MG63 (cell line): ENCODE data around the gene PKMYT1. TPM values are rescaled to one million over a fixed set of nuclear protein-coding genes. Genes with fewer than 3 reads are reported as not detected.

Source experiments
- DNase-seq: peaks from one replicate; pipeline ENCODE4 v3.0.0-alpha.2; 2020
- H3K27me3 ChIP-seq: fragments of 250-450 bp; sonication (Bioruptor Pico); 2 replicates; pipeline ENCODE4 v1.5.1; 2020; ENCODE audit warnings: mild to moderate bottlenecking, moderate library complexity
- H3K36me3 ChIP-seq: fragments of 250-450 bp; sonication (Bioruptor Pico); 2 replicates; pipeline ENCODE4 v1.5.1; 2020; ENCODE audit warnings: mild to moderate bottlenecking, moderate library complexity
- H3K4me3 ChIP-seq: fragments of 250-450 bp; sonication (Bioruptor Pico); 2 replicates; pipeline ENCODE4 v1.5.1; 2020; ENCODE audit warnings: mild to moderate bottlenecking, moderate library complexity
- H3K9me3 ChIP-seq: fragments of 250-450 bp; sonication (Bioruptor Pico); 2 replicates; pipeline ENCODE4 v1.5.1; 2020; ENCODE audit warnings: mild to moderate bottlenecking, moderate library complexity
- total RNA-seq: library from RNA; depleted of rRNA; stranded (reverse); fragments of >200 nt; shearing (Covaris generic); gene quantifications from 2 replicates; pipeline ENCODE4 v1.2.3, GENCODE V29; 2014; ENCODE audit warnings: low replicate concordance

Gene PKMYT1
- total RNA-seq, 1 experiment from 2014 or later: 30.3 TPM

DNA sequence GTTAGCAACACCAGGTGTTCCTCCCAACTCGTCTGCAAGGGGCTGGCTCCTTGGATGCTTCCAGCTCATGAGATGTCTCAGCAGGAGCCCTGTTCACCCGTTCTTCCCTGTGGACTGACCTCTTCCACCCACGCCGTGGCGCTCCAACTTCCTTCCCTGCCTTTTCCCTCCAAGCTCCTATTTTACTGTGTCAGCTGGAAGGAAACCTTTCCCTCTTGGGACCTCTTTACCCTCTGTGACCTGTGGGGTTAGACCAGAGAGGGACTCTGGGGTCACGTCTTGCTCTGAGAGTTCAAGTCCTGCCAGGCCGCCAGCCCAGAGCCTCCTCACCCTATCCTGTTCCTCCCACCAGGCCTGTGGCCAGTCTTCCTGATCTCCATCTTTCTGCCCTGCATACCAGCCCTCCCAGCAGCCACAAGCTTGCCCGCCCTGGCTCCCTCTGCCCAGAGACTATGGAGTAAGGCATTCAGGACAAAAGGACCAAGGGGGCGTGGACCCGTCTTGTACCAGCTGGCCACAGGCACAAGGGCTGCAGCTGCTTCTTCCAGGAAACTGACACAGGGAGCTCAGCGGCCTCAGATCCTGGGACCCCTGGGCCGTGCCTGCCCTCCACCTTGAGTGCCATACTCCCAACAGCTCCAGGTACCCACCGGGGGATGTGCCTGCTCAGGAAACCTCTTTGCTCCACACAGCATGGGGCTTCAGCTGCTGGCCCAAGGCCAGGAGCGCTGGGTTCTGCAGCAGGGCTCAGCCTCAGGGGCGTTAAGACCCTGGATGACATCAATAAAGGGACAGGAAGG, 8.1 kb downstream of the PKMYT1 start:
- DNase-seq: peak; percentile 37
- Histone ChIP-seq H3K27me3 (no peaks in the 10 kb centered on the region), H3K36me3 (peaks cover 60% of the 10 kb centered on the region), H3K4me3 (no peak overlapping the region), H3K9me3 (no peaks in the 10 kb centered on the region)

DNA sequence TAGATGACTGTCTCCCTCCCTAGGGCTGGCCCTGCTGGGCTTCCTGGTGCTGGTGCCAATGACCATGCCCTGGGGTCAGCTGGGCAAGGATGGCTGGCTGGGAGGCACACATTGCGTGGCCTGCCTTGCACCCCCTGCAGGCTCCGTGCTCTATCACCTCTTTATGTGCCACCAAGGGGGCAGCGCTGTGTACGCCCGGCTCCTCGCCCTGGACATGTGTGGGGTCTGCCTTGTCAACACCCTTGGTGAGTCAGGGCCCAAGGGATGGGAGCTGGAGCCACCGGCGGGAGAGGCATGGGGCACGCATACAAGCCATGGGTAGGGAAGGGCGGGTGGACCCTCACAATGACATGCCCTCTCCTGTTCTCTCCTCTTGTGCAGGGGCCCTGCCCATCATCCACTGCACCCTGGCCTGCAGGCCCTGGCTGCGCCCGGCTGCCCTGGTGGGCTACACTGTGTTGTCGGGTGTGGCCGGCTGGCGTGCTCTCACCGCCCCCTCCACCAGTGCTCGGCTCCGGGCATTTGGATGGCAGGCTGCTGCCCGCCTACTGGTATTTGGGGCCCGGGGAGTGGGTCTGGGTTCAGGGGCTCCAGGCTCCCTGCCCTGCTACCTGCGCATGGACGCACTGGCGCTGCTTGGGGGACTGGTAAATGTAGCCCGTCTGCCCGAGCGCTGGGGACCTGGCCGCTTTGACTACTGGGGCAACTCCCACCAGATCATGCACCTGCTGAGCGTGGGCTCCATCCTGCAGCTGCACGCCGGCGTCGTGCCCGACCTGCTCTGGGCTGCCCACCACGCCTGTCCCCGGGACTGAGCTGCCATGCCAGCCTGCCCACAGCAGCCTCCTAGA, 8.9 kb downstream of the PKMYT1 start:
- Histone ChIP-seq H3K27me3 (no peaks in the 10 kb centered on the region), H3K36me3 (peaks cover 52% of the 10 kb centered on the region), H3K4me3 (peak overlapping the region; percentile 85), H3K9me3 (no peaks in the 10 kb centered on the region)
- no peak for DNase-seq

DNA sequence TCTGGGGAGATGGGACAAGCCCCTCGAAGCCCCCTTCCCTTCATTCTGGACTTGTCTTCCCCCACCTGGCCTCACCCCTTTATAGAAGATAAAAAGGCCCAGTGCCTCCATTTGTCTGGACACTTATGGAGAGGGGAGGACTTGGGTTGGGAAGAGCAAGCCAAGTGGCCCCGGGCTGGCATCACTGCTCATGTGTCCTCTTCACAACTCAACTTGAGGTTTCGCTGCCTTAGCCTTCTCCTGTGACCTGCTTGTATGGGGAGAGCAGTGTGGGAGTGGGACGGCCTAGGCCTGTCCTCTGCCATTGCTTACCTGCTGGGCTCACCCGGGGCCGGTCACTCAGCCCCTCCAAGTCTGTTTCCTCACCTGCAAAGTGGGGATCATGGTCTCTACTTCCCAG, 9.7 kb downstream of the PKMYT1 start:
- H3K9me3 ChIP-seq: no peaks in the 10 kb centered on the region
- peak overlapping the region; percentile 85 for H3K4me3 ChIP-seq
- H3K27me3 ChIP-seq: no peaks in the 10 kb centered on the region
- DNase-seq: no peak
- H3K36me3 ChIP-seq: peaks cover 44% of the 10 kb centered on the region

DNA sequence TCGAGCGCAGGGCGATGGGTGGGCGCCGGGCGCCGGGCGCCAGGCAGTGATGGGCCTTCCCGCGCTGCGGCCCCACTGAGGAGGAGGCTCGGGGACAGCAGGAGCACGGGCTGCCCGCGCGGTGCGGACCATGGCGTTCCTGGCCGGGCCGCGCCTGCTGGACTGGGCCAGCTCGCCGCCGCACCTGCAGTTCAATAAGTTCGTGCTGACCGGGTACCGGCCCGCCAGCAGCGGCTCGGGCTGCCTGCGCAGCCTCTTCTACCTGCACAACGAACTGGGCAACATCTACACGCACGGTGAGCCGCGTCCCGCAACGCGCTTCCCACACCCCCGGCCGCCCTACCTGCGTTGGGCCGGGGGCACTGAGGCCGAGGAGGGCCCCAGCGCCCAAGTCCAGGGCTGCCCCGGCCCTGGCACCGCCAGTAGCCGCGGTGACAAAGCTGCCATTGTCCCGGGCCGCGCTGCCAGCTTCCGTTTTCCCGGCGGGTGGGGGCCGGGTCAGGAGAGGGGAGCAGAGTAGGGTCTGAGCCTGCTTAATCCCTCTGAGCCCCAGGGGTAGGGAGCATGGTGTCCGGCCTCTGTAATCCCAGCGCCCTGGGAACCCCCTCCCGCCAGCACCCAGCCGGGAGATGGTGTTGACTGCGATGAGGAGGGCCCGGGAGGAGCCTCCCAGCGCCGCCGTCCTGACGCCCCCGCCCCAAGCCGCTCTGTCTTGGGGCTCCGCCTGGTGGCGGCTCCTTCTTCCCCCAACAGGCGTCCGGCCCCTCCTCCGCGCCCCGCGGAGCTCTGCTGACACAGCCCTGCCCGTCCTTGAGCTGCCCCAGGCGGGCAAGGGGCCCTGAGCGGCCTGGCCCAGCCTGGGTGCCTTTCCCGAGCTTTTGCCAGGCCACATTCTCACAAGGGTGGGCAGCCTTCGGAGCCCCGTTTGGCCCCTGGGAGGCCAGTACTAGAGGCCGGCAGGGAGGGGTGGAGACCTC, 10.4 kb downstream of the PKMYT1 start:
- Histone ChIP-seq H3K4me3 (peak overlapping the region; percentile 85), H3K36me3 (peaks cover 37% of the 10 kb centered on the region), H3K27me3 (peaks cover under 1% of the 10 kb centered on the region; the same call in 1 of the 2 replicates), H3K9me3 (no peaks in the 10 kb centered on the region)
- DNase-seq: peak; percentile 91

DNA sequence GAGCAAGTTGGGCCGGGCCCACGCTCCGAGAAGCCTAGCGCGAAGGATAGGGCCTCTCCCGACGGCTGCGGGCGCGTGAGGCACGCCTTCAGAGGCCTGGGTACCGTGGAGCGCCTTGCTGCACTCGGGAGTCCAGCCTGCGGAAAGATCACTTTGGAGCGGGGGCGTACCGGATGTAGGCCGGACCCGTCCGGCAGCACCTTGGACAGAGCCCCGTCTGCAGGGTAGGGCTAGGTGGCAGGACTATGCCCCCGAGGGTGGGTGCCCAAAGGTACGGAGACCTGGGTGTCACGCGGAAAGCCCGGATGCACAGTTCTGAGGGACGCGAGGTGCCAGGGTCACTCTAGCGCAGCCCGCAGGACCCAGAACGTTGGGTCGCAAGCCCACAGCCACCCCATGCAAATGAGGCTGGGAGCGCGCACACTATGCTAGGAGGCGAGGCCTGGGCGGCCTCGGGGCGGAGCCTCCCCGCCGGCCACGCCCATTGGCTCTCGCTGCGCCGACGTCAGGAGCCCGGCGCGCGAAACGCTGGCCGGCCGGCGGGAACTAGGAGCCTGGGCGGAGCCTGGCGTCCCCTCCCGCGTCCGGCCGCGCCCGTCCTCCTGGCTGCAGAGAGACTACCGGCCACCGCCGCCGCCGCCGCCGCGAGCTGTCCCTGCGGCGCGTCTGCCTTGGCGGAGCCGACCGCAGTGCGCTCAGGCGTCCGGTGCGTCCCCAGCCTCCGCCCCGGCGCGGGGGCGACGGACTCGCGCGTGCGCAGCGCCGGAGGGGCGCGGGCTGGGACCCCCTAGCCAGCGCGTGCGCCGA, 11.3 kb downstream of the PKMYT1 start, which contains the start of gene PAQR4:
Gene PAQR4 (plus strand): TSS at position 611 of the 807 bp plus-strand sequence. CDS start 327 bp downstream, outside the sequence.
- DNase-seq: peak; percentile 91
- Histone ChIP-seq H3K9me3 (no peaks in the 10 kb centered on the region), H3K4me3 (peak within 1 kb of the TSS; percentile 85), H3K27me3 (peaks cover 9% of the 10 kb centered on the region), H3K36me3 (peaks cover 28% of the 10 kb centered on the region)

DNA sequence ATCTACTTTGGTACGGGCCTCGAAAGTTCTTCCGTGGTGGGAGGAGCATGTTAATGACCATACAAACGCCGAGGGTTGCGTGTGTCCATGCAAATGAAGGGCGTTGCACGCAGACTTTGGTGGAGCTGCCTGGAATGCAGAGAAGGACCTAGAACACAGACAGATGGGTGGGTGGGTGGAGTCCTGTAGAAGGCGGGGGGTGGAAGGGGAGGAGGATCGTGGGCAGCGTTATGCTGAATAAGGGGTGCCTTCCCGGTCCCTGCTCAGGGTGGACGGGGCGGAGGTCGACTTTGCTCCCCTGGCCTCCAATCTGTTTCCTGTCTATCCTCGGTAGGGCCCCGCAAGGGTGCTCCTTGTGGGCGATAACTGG, 11.9 kb downstream of the PKMYT1 start:
- Histone ChIP-seq H3K4me3 (peak overlapping the region; percentile 85), H3K9me3 (no peaks in the 10 kb centered on the region), H3K36me3 (peaks cover 22% of the 10 kb centered on the region), H3K27me3 (peaks cover 15% of the 10 kb centered on the region)
- no peak for DNase-seq

DNA sequence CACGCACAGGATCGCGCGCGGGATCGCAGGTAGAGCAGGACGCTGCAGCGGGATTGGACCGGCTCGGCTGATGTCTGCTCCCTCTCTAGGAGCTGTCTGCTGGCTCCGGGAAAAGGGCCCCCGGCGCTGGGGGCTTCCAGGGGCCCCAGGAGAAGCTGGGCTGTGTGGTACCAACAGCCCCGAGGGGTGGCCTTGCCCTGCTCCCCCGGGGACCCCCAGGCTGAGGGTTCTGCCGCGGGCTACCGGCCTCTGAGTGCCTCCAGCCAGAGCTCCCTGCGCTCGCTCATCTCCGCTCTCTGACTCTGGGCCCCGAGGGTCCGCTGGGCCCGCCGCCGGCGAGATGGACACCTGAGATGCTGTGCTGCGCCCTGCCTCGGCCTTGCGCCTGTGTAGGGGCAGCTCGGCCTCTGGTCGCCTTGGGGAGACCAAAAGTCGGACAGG, 12.5 kb downstream of the PKMYT1 start:
- no peak for DNase-seq
- Histone ChIP-seq H3K36me3 (peaks cover 16% of the 10 kb centered on the region), H3K27me3 (peaks cover 21% of the 10 kb centered on the region), H3K4me3 (no peak overlapping the region), H3K9me3 (no peaks in the 10 kb centered on the region)

DNA sequence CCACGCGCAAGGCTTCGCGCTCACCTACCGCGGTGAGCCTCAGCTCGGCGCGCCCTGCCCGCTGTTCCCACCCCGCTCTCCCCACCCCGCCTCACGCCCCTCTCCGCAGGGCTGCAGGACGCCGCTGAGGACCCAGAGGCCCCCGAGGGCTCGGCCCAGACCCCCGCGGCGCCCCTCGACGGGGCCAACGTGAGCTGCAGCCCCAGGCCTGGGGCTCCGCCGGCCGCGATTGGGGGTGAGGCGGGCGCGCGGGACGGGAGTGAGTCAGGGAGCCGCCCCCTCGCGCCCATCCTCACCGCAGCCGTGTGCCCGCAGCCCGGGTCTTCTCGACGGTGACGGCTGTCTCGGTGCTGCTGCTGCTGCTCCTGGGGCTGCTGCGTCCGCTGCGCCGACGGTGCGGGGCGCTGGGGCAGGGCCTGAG, 13.0 kb downstream of the PKMYT1 start:
- H3K36me3 ChIP-seq: peaks cover 11% of the 10 kb centered on the region
- no peak overlapping the region for H3K4me3 ChIP-seq
- peaks cover 22% of the 10 kb centered on the region for H3K27me3 ChIP-seq
- H3K9me3 ChIP-seq: no peaks in the 10 kb centered on the region
- DNase-seq: no peak

DNA sequence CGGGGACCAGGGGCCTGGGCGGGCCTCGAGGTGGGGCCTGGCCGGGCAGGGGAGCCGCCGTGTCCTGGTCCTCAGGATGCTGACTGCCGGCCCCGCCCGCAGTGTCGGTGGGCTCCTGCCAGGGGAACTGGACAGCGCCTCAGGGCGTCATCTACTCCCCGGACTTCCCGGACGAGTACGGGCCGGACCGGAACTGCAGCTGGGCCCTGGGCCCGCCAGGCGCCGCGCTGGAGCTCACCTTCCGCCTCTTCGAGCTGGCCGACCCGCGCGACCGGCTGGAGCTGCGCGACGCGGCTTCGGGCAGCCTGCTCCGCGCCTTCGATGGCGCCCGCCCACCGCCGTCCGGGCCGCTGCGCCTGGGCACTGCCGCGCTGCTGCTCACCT, 13.4 kb downstream of the PKMYT1 start:
- DNase-seq: no peak
- H3K4me3 ChIP-seq: no peak overlapping the region
- peaks cover 22% of the 10 kb centered on the region for H3K27me3 ChIP-seq
- H3K36me3 ChIP-seq: peaks cover 7% of the 10 kb centered on the region
- H3K9me3 ChIP-seq: no peaks in the 10 kb centered on the region

DNA sequence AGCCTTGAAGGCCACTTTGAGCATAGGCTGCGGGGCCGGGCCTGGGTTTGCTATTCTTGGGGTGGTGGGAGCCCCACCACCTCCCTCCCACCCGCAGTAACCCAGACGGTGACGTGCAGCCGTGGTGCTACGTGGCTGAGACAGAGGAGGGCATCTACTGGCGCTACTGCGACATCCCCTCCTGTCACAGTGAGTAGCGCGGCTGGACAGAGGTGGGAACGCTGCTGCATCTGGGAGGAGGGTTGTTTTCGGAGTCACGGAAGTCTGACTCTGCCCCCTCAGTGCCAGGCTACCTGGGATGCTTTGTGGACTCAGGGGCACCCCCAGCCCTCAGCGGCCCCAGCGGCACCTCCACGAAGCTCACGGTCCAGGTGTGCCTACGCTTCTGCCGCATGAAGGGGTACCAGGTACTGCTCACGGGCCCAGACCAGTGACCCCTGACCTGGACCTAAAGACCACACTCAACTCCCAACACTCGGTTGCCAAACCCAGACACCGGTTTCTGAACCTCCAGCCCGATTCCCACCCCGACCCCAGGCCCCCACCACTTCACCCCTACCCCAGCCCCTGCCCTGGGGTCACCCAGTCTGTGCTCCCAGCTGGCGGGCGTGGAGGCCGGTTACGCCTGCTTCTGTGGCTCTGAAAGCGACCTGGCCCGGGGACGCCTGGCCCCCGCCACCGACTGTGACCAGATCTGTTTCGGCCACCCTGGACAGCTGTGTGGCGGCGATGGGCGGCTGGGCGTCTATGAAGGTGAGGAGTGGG, 14.0 kb downstream of the PKMYT1 start:
- Histone ChIP-seq H3K9me3 (no peaks in the 10 kb centered on the region), H3K27me3 (peaks cover 22% of the 10 kb centered on the region), H3K36me3 (peaks cover under 1% of the 10 kb centered on the region; the same call in 1 of the 2 replicates), H3K4me3 (no peak overlapping the region)
- DNase-seq: no peak

DNA sequence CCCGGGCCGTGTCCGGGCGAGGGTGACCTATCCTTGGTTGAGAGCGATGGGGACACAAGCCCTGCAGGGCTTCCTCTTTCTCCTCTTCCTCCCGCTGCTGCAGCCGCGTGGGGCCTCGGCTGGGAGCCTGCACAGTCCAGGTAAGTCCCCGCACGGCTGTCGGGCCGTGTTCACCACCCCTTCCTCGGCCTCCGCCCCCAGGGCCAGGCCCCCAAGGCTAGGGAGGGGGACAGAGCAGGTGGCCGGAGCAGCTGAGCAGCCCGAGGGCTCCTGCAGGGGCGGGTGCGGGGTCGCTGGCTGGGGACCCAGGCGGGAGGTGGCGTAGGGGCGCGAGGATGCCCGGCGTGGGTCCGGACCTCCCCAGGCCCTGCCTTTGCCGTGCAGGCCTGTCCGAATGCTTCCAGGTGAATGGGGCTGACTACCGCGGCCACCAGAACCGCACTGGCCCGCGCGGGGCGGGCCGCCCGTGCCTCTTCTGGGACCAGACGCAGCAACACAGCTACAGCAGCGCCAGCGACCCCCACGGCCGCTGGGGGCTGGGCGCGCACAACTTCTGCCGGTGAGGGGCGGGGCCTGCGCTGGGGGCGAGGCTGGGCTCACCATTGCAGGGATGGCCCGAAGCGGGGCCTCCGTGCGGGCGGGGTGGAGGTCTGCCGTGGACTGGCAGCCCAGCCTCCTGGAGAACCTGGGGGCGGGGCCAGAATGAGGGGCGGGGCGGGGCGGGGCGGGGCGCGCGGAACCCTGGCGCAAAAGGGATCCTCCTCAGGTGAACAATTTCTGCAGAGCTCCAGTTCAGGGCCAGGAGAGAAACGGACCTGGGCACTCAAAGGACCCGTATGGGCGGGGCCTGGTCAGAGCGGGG, 15.5 kb downstream of the PKMYT1 start:
- Histone ChIP-seq H3K4me3 (peak overlapping the region; percentile 39), H3K9me3 (no peaks in the 10 kb centered on the region), H3K36me3 (no peaks in the 10 kb centered on the region), H3K27me3 (peaks cover 28% of the 10 kb centered on the region)
- DNase-seq: peak; percentile 68

DNA sequence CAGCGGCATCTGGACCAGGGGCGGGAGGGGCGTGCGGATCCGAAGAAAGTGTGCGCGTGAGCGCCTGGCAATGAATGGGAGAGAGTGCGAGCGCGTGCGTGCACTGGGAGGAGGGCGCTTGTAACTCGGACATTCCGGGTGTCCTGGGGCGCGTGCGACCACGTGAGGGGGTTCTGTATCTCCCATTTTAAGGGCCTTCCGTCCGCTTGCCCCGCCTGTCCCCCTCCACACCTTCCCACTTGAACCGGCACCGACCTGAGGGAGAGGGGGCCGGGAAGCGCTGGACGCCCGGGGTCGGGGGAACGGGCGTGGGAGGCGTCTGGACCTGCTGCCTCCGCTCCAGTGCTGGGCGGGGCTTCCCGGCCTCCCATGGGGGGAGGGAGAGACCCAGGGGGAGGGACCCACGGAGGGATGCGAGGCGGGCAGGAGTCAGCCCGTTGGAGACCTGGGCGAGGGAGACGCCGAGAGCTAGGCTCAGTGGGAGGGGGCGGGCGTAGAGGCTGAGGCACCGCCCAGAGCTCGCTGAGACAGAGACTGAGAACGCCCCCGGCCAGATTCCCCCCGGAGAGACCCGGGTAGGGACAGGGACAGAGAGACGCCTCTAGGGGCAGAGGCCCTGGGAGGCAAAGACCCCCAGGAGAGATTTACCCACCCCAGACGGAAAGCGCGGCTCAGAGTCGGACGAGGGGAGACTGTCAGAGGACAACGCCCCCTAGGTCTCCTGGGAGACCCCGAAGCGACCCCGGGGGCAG, 16.3 kb downstream of the PKMYT1 start, which contains the start of gene KREMEN2:
Gene KREMEN2 (plus strand): TSS at position 553 of the 752 bp plus-strand sequence. CDS start 246 bp downstream, outside the sequence.
- Histone ChIP-seq H3K27me3 (peaks cover 32% of the 10 kb centered on the region), H3K4me3 (peak within 1 kb of the TSS; percentile 39), H3K36me3 (no peaks in the 10 kb centered on the region), H3K9me3 (no peaks in the 10 kb centered on the region)
- peak; percentile 64 for DNase-seq

DNA sequence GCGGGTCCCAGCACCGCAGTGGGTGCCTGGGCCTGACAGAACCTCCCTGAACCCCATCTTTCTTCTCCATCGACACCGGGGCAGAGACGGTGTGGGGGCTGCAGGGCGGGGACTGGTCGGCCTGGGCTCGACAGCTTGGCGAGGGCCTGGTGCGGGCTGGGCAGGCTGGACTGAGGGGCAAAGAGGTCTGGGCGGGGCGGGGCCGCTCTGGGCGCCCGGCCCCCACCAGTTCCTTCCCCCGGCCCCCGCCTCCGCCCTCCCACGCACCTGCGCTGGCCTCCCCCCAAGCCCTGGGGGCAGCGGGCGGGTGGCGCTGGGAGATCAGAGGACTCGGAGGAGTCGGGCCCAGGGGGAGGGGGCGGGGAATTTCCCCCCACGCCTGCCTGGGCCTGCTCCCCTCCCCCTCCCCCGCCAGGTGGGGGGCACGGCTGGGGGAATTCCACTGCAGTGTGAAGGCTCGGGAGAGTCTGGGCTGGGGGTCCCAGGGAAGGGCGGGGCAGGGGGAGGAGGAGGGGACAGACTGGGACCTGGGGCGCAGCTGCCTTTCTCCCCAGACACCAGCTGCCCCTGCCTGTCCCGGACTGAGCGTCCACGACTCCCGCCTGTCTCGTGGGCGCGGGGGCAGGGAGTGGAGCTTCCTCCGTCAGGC, 17.0 kb downstream of the PKMYT1 start:
- H3K4me3 ChIP-seq: peak overlapping the region; percentile 39
- no peaks in the 10 kb centered on the region for H3K36me3 ChIP-seq
- no peaks in the 10 kb centered on the region for H3K9me3 ChIP-seq
- DNase-seq: no peak
- H3K27me3 ChIP-seq: peaks cover 32% of the 10 kb centered on the region
